KOPT-K1 (cell line): Measurements from ENCODE around the gene UHRF1.
A peak's percentile ranks its signal among the peaks of the same experiment; 100 is the strongest.
"Not testable (repeated sequence)": the region's sequence is repeated elsewhere in the genome, so short reads cannot be mapped to it uniquely, and the experiment has no call there.

ENCODE experiments used
- H3K27ac ChIP-seq: fragments of 200-600 bp; sonication (generic); 2 replicates; pipeline ENCODE4 v1.5.1; 2016; ENCODE audit warnings: antibody characterized with exemption, mild to moderate bottlenecking, low read depth, low read length; ENCODE audit not compliant: poor library complexity, severe bottlenecking
- H3K36me3 ChIP-seq: fragments of 200-600 bp; sonication (generic); 2 replicates; pipeline ENCODE4 v1.5.1; 2017; ENCODE audit warnings: antibody characterized with exemption, mild to moderate bottlenecking, low read length, moderate library complexity; ENCODE audit not compliant: insufficient read depth
- H3K9me3 ChIP-seq: fragments of 200-600 bp; sonication (generic); 2 replicates; pipeline ENCODE4 v1.5.1; 2017; ENCODE audit warnings: antibody characterized with exemption, low read length, mild to moderate bottlenecking; ENCODE audit not compliant: insufficient read depth, poor library complexity, severe bottlenecking

UHRF1 gene

DNA sequence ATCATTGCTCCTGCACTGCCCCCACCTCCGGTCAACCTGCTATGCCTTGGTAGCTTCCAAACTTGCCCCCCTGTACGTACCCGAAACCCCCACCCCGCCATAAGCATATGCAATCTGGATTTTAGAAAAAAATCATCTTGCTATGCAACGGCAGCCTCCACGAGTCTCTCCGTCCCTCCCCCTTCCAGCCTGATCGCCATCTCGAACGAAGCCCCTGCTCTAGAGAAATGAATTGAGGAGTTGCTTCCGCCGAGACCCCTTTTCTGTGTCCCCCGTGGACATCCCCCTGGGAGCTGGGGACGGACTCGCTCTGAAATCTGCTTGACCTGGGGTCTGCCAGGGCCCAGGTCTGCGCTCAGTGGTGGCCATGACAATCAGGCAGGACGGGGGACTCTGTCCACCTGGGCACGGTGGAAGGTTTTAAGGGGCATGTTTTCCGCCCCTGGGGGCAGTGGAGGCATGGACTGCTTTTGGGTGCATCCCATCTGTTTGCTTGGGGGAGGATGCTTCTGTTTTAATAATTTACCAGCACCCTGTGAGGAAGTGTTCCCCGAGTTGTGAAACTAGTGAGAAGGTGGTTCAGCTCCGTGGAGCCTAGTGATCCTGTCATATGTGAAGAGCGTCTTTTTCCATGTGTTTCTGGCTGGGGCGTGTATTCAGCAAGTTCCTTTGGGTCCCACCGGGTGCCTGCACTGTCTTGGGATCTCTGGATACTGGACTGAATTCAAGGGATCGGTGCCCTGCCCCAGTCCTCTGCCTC lies 60.7 kb downstream of the UHRF1 start:
- peaks cover 21% of the 10 kb centered on the region for H3K36me3 ChIP-seq
- H3K9me3 ChIP-seq = no peaks in the 10 kb centered on the region
- H3K27ac ChIP-seq = peak overlapping the region; percentile 30

DNA sequence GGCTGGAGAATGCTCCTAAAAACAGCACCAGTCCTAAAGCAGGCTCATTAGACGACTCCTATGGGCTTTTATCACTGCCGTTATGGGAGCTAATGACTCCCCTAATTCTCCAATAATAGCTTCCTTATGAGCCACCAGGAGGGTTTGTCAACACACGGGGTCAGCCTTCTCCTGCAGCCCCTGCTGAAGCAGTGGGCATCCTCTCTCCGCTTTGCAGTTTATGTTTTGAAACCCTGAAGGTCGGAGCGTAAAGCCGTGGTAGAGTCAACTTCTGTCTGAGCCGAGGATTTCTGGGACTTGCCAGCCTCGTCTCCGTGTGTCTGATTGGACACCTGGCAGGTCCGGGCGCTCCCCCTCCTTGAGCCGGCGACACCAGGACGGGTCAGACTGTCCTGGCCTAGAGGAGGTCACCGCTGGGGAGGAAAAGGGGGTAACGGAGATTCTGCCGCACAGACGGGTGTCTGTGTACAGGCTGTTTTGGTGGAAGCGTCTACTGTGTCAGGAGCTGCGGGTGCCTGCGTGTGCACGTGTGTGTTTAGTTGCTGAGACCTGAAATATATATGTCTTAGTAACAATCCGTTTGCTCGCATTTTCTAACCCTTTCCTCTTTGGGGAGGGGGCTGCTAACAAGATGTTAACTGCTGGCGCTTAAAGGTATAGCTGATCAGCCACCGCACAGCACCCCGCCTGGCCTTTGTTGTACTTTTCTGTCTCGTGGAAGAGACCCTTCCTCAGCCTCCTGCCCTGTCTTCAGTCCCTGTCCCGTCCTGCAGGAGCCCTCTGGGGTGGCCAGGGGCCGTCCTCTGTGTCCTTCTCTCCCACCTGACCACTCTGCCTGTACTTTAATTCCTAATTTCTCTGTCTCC lies 61.5 kb downstream of the UHRF1 start:
- H3K27ac ChIP-seq = no peak overlapping the region

DNA sequence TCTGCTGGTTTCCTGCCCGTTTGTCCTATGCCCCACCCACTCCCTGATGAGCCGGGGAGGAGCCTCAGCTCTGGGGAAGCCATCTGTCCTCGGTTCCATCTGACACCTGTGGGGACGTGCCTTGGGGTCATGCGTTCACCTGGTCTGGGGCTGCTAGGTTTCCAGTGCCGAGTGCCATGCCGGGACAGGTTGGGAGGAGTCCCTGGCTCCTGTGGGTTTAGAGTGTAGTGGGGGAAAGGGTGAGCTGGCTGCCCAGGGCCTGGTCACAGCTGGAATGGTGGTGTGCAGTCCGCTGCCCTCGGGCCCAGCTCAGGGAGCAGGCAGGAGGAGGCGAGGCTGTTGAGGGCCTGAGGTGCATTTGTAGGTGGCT lies 62.1 kb downstream of the UHRF1 start:
- peaks cover 11% of the 10 kb centered on the region; the same call in 1 of the 2 replicates for H3K36me3 ChIP-seq
- no peaks in the 10 kb centered on the region for H3K9me3 ChIP-seq
- H3K27ac ChIP-seq = no peak overlapping the region

More for the DNA sequence above, 61.5 kb downstream of the UHRF1 start:
- Histone ChIP-seq H3K36me3 (peaks cover 12% of the 10 kb centered on the region), H3K9me3 (no peaks in the 10 kb centered on the region)

DNA sequence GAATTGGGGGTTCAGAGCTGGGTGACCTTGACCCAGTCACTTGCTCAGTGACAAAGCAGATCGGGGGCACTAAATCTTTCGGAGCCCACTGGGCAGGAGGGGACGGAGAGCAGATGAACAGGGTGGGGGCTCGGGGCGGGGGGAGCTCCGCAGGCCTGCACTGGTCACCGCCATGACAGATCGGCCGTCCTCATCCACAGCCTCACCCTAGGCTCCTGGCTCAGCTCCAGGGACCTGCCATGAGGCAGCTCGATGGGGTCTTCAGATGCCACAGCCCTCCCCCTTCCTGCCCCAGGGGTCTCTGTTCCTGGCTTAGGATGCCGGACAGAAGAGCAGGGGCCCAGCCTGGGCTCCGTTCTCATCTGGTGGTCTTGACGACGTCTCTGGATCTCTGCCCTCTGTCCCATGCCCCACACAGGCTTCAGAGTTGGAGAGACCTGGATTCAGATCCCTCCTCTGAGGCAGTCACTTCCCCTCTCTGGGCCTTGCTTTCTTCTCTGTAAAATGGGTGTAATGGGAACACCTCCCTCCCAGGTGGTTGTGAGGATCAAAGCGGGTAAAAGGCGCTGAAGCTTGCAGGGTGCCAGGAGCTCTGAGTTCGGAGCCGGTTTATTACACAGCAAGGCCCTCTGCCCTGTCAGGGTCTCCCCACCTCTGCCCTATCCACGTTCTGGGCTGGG lies 62.7 kb downstream of the UHRF1 start:
- H3K9me3 ChIP-seq = no peaks in the 10 kb centered on the region
- H3K36me3 ChIP-seq = peaks cover 9% of the 10 kb centered on the region; the same call in 1 of the 2 replicates
- no peak overlapping the region for H3K27ac ChIP-seq

DNA sequence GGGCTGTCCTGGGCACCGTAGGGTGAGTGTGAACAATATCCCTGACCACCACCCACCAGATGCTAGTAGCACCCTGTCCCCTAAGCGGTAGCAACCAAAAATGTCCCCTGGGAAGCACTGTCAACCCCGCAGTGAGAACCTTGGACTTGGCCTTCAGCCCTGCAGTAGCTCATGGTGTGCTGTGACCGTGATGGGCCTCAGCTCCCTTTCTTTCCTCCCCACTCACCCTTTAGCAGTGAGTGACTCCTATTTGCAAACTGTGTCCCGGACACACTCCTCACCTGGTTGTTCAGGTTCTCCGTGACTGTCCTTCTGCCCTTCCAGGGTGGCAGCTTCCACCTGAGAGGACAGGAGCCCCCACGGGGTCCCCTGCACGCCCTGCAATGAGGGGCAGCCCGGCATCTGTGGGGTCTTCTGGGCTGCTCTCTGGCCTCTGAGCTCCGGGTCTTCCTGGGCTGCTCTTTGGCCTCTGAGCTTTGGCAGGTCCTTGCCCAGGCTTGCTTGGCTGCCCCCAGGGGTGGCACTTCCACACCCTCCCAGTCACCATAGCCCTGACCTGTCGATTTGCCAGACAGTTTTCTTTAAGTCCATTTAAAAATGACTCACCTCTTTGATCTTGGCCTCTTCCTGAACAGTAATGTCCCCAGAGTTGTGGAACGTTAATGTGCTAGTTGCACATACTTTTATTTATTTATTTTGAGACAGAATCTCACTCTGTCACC lies 63.4 kb downstream of the UHRF1 start:
- Histone ChIP-seq H3K36me3 (peaks cover 15% of the 10 kb centered on the region), H3K9me3 (no peaks in the 10 kb centered on the region), H3K27ac (no peak overlapping the region)

DNA sequence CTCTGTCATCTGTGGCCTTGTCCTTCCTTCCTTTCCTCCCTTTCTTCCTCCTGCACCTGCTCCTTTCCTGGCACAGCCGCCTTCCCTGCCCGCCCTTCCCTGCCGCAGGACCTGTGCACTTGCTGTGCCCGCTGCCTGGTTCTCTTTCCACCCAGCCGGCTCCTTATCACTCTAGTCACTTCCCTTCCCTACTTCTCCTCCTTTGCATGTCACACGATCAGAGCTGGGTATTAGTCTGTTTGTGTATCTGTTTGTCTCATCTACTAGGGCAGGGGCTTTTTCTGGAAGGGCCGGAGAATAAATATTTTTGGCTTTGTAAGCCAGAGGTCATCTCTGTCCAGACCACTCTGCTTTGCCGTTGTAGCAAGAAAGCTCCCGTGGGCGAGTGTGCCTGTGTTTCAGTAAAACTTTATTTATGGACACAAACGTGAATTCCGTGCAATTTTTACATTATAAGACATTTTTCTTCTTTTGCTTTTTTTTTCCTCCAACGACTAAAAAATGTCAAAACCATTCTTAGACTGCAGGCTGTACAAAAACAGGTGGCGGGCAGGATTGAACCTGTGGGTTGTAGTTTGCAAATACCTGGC lies 65.7 kb downstream of the UHRF1 start:
- Histone ChIP-seq H3K9me3 (no peaks in the 10 kb centered on the region), H3K36me3 (peaks cover 19% of the 10 kb centered on the region), H3K27ac (no peak overlapping the region)

DNA sequence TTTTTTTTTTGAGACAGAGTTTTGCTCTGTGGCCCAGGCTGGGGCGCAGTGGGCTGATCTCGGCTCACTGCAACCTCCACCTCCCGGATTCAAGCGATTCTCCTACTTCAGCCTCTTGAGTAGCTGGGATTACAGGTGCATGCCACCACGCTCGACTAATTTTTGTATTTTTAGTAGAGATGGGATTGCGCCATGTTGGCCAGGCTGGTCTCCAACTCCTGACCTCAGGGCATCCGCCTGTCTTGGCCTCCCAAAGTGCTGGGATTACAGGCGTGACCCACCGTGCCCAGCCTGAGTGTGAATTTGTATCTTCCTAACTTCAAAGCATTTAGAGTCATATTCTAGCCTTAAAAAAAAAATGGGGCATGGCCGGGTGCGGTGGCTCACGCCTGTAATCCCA lies 66.3 kb downstream of the UHRF1 start:
- not testable (repeated sequence) for H3K27ac ChIP-seq, H3K9me3 ChIP-seq
- peaks cover 19% of the 10 kb centered on the region for H3K36me3 ChIP-seq

DNA sequence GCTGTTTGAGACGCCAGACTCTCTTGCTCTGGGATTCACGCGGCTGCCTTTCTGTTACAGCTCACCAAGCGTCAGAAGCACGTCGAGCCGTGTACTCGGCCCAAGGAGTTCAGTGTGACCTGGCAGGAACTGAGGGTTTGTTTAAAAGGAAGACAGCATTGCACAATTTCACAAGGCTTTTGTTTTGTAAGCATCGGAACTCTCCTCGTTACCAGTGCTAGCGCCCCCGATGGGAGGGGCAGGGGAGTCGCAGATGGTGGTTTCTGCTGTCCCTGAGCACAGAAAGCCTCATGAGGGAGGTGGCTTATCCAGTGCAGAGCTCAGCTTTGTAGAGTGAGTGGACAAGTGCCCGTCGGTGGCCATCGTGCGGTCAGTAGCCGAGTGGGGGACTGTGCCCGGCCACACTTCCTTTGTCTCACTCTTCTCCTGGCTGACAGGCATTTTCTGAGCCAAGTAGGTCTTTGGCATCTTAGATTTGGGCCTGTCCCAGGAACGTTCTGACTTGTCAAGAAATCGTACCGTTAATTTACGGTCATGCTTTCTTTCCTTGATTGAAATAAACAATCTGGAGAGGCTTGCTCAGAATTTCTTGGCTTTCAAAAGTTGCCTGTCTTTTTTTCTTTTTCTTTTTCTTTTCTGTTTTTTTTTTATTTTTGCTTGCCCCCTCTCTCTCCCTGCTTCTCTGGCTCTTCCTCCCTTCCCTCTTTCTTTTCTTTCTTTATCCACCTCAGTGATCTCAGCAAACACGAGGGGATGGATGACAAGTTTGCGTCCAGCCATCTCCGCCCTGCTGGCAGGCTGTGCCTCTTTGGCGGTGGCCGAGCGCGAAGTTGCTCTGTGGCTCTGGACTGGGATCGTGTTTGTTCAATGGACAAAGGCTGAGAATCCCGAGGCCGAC lies 67.3 kb downstream of the UHRF1 start:
- H3K36me3 ChIP-seq = peaks cover 19% of the 10 kb centered on the region
- H3K9me3 ChIP-seq = no peaks in the 10 kb centered on the region
- no peak overlapping the region for H3K27ac ChIP-seq

DNA sequence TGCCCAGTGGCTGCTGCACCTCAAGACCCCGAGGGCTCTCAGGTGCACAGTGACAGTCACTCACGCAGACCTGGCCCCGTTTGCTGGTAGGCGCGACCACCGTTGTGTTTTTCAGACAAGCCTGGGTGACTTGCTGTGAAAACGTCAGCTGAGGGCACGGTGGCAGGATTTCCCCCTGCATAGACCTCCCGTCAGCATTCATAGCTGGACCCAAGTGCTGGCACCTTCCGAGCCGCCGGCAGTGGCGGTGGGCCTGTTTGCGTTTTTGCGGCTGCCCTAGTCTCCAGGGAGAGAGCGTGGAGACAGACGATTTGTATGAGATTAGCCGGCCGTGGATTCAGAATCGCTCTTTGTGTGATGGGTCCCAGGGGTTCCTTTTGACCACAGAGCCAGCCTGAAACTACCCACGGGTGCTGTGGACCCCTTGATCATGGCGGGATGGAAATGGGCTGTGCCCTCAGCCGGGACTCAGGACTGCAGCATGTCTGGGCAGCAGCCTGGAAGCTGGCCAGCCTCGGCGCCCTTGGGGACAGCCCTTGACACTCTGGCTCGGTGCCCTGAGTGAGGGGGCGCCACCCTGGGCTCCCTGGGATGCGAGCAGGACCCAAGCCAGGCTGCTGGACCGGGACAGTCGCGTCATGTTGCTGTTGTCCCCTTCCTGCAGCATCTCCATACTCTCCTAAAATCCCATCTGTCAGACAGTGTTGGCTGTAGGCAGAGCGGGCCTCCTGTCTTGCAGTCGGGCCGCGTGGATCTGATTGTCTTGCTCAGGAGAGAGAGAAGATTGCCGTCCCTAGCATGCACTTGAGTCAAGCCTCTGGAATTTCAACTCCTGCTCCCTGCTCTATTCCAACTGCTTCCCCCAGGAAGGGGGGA lies 68.2 kb downstream of the UHRF1 start:
- Histone ChIP-seq H3K36me3 (peaks cover 19% of the 10 kb centered on the region), H3K27ac (no peak overlapping the region), H3K9me3 (no peaks in the 10 kb centered on the region)

DNA sequence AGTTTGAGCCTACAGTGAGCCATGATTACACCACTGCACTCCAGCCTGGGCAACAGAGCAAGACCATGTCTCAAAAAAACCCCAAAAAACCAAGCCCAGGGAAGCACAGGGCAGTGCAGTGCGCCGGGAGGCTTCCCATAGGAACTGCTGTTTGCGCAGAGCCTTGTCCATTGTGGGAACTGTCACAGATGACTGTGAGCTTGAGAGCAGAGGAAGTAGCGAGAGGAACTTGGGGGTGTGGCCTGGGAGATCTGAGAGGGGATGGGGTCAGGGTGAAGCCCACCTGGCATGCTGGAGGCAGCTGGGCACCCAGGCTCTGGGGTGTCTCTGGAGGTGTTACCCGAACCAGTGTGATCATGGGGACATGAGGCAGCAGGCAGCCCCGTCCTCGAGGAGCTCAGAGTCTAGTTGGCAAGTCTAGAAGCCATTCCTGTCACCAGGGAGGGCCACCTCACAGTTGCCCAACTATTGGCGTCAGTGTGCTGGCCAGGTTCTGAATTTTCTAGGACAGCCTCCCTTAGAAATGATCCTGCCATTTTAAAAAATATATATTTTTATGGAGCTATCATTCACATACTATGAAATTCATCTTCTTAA lies 70.0 kb downstream of the UHRF1 start:
- no peak overlapping the region for H3K27ac ChIP-seq
- H3K9me3 ChIP-seq = no peaks in the 10 kb centered on the region
- peaks cover 19% of the 10 kb centered on the region for H3K36me3 ChIP-seq

DNA sequence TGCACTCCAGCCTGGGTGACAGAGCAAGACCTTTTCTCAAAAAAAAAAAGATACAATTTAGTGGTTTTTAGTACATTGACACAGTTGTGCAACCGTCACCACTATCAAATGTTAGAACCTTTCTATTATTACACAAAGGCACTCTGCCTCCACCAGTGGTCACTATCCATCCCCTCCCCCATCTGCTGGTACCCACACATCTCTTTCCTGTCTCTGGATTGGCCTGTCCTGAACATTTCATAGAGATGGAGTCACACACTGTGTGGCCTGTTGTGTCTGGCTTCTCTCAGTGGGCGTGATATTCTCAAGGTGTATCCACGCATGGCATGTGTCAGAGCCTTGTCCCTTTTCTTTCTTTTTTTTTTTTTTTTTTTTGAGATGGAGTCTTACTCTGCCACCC lies 70.8 kb downstream of the UHRF1 start:
- Histone ChIP-seq H3K27ac (no peak overlapping the region), H3K9me3 (no peaks in the 10 kb centered on the region), H3K36me3 (peaks cover 19% of the 10 kb centered on the region)

DNA sequence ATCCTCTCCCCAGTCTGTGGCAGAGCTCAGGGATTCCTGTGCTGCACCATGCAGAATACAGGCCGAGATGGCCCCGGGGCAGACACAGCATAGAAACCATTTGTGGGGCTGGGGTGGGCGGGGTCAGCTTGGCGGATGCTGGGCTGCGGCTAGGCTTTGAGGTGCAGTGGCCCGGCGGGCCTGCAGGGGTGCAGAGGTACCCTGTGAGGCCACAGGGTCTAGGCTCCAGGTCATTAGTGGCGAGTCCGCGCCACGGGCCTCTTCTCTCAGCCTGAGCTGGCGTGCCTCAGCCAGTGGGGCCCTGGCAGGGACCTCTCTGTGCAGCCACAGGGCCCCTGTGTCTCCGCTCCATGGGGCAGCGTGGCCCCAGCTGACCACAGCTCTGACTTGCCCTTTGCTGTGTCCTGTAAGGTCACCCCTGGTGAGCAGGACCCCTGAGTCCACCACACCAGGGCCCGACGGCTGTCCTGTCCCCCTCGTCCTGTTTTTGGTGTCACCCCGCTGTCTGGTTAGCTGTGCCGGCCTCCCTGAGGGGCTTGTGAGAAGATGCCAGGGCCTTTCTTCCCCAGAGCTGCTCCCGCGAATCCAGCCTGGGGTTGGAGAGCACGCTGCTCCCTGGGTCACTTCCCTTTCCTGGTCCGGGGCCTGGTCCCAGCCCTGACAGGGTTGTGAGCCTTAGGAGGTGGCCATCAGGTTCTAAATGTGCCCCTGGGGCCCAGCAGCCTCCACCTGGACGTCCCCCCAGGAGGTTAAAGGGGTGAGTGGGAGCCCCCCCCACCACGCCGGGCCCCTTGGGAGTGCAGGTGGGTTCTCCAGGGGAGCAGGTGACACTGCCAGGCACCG lies 71.8 kb downstream of the UHRF1 start:
- Histone ChIP-seq H3K27ac (no peak overlapping the region), H3K36me3 (peaks cover 18% of the 10 kb centered on the region), H3K9me3 (no peaks in the 10 kb centered on the region)
